Measurements from ENCODE around the gene MARK4.

MARK4 gene

DNA sequence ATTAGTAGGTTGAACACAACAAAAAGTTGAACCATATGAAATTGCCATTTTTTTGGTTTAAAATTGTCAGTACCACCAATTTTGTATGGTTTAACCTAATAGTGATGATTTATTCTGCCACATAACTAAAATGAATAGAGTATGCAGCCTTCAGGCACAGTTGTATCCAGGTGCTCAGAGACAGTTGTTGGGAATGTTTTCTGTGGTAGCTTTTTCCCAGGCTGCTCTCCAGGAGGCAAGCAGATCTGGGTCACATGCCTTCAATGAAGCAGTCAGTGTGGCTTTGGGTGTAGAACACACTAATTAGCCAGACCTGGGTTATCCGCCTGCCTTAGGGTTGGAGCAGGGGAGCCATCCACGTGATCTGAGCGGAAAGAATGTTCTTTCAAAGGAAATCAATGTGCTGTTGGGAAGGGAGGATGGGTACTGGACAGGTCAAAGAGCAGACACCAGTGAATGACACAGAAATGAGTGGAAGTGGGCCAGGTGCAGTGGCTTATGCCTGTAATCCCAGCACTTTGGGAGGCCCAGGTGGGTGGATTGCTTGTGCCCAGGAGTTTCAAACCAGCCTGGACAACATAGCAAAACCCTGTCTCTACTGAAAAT is 28.6 kb downstream of the MARK4 start:
- Mint-ChIP-seq H3K4me3 (no peak overlapping the region), H3K27me3 (ENCODE audit: low read depth) (no peaks in the 10 kb centered on the region), H3K4me1 (peaks cover 7% of the 10 kb centered on the region), H3K9me3 (no peaks in the 10 kb centered on the region), H3K36me3 (ENCODE audit: low read depth) (peaks cover 61% of the 10 kb centered on the region), H3K27ac (no peak overlapping the region)
- TF ChIP-seq CTCF (IDR thresholded peaks at IDR 0.05; ENCODE audit: unreplicated experiment in 3 of 3), result no peak

GRCh38 chr19:45280471-45280961 is 29.4 kb downstream of the MARK4 start:
- no peaks in the 10 kb centered on the region for H3K9me3 Mint-ChIP-seq
- H3K4me3 Mint-ChIP-seq, result no peak overlapping the region
- no peak for TF ChIP-seq CTCF (IDR thresholded peaks at IDR 0.05; ENCODE audit: unreplicated experiment in 3 of 3)

DNA sequence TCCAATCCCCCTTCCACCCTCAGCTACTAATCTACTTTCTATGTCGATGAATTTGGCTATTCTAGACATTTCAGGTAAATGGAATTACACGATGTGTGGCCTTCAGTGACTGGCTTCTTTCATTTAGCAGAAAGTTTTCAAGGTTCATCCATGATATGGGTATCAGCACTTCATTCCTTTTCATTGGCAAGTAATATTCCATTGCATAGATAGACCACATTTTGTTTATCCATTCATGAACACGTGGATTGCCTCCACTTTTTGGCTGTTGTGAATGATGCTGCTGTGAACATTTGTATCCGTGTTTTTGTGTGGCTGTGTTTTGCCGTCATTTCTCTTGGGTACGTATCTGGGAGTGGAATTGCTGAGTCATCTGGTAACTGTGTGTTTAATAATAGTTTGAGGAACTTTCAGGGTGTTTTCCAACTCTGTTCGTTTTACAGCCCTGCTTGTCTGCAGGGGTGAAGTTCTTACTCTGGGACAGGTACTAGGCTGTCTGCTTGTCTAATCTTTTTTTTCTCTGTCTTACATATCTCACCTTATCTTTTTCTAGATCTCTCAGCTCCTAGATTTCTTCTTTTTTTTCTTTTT is 32.5 kb downstream of the MARK4 start:
- Mint-ChIP-seq H3K27me3 (ENCODE audit: low read depth) (no peaks in the 10 kb centered on the region), H3K4me1 (no peaks in the 10 kb centered on the region), H3K36me3 (ENCODE audit: low read depth) (peaks cover 60% of the 10 kb centered on the region), H3K4me3 (no peak overlapping the region), H3K9me3 (no peaks in the 10 kb centered on the region), H3K27ac (no peak overlapping the region)
- TF ChIP-seq CTCF (IDR thresholded peaks at IDR 0.05; ENCODE audit: unreplicated experiment in 3 of 3), result no peak

More at GRCh38 chr19:45280471-45280961, 29.4 kb downstream of the MARK4 start:
- Mint-ChIP-seq H3K4me1 (peaks cover 7% of the 10 kb centered on the region), H3K27ac (no peak overlapping the region), H3K36me3 (ENCODE audit: low read depth) (peaks cover 63% of the 10 kb centered on the region), H3K27me3 (ENCODE audit: low read depth) (no peaks in the 10 kb centered on the region)

GRCh38 chr19:45290381-45290931 is 39.4 kb downstream of the MARK4 start:
- H3K4me3 Mint-ChIP-seq, result no peak overlapping the region
- peaks cover 5% of the 10 kb centered on the region for H3K9me3 Mint-ChIP-seq
- no peaks in the 10 kb centered on the region for H3K27me3 Mint-ChIP-seq (ENCODE audit: low read depth)
- no peaks in the 10 kb centered on the region for H3K4me1 Mint-ChIP-seq
- H3K27ac Mint-ChIP-seq, result no peak overlapping the region
- TF ChIP-seq CTCF (IDR thresholded peaks at IDR 0.05; ENCODE audit: unreplicated experiment in 3 of 3), result no peak
- peaks cover 65% of the 10 kb centered on the region for H3K36me3 Mint-ChIP-seq (ENCODE audit: low read depth)

DNA sequence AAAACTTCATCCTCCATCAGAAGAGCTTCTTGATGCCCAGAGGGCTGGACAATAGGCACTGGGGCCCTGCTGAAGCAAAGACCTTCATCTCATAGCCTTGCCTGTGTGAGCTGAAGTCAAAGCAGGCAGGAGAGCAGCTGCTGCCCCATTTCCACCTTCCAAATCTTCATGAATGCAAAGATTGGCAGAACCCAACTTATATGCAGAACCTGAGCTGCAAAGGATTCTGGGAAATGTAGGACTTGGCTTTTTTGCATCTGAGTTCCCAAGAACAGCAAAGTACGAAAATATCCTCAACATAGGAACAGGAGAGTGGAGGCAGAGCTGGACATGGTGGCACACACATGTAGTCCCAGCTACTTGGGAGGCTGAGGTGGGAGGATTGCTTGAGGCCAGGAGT is 40.8 kb downstream of the MARK4 start:
- H3K4me1 Mint-ChIP-seq, result no peaks in the 10 kb centered on the region
- no peaks in the 10 kb centered on the region for H3K27me3 Mint-ChIP-seq (ENCODE audit: low read depth)
- H3K4me3 Mint-ChIP-seq, result no peak overlapping the region
- H3K9me3 Mint-ChIP-seq, result peaks cover 5% of the 10 kb centered on the region
- H3K27ac Mint-ChIP-seq, result no peak overlapping the region
- H3K36me3 Mint-ChIP-seq (ENCODE audit: low read depth), result peaks cover 67% of the 10 kb centered on the region
- no peak for TF ChIP-seq CTCF (IDR thresholded peaks at IDR 0.05; ENCODE audit: unreplicated experiment in 3 of 3)

Measured in nephron (organoid).